H9 (cell line): ENCODE data around the gene CCDC71. TPM values are rescaled to one million over a fixed set of nuclear protein-coding genes. Genes with fewer than 3 reads are reported as not detected.

Experiments
- DNase-seq: peaks from one replicate; pipeline ENCODE4 v3.0.0-alpha.2; 2017
- H2AFZ ChIP-seq: one replicate; pipeline ENCODE4 v1.6.1; 2013; ENCODE audit warnings: mild to moderate bottlenecking, low read length, control low read depth, moderate library complexity
- H2AK5ac ChIP-seq: 2 replicates; pipeline ENCODE4 v1.6.1; 2013; ENCODE audit warnings: low read length, control low read depth, mixed read lengths; ENCODE audit not compliant: insufficient read length
- H2BK120ac ChIP-seq: one replicate; pipeline ENCODE4 v1.6.1; 2013; ENCODE audit warnings: low read depth, mild to moderate bottlenecking, low read length, control low read depth, inconsistent platforms; ENCODE audit not compliant: poor library complexity, severe bottlenecking
- H2BK12ac ChIP-seq: 2 replicates; pipeline ENCODE4 v1.6.1; 2013; ENCODE audit warnings: low read length, control low read depth, mixed read lengths, low read depth; ENCODE audit not compliant: insufficient read length
- H2BK15ac ChIP-seq: 2 replicates; pipeline ENCODE4 v1.6.1; 2013; ENCODE audit warnings: low read depth, low read length, control low read depth
- H2BK20ac ChIP-seq: one replicate; pipeline ENCODE4 v1.6.1; 2013; ENCODE audit warnings: low read depth, mild to moderate bottlenecking, low read length, control low read depth, inconsistent platforms; ENCODE audit not compliant: poor library complexity, severe bottlenecking
- H2BK5ac ChIP-seq: 2 replicates; pipeline ENCODE4 v1.6.1; 2013; ENCODE audit warnings: low read length, control low read depth, mixed read lengths; ENCODE audit not compliant: insufficient read length
- H3K14ac ChIP-seq: 2 replicates; pipeline ENCODE4 v1.6.1; 2013; ENCODE audit warnings: low read length, control low read depth; ENCODE audit not compliant: insufficient read depth
- H3K18ac ChIP-seq: 2 replicates; pipeline ENCODE4 v1.6.1; 2013; ENCODE audit warnings: low read depth, mild to moderate bottlenecking, mixed read lengths, low read length, control low read depth; ENCODE audit not compliant: insufficient read length
- H3K23ac ChIP-seq: 2 replicates; pipeline ENCODE4 v1.6.1; 2013; ENCODE audit warnings: low read length, control low read depth, mixed read lengths, low read depth; ENCODE audit not compliant: insufficient read length
- H3K23me2 ChIP-seq: 2 replicates; pipeline ENCODE4 v1.6.1; 2013; ENCODE audit warnings: low read depth, mild to moderate bottlenecking, mixed read lengths, low read length, control low read depth; ENCODE audit not compliant: insufficient read length, poor library complexity, severe bottlenecking
- H3K27ac ChIP-seq: 2 replicates; pipeline ENCODE4 v1.5.1; 2013; ENCODE audit warnings: low read length, control low read depth, mixed read lengths, low read depth; ENCODE audit not compliant: insufficient read length
- H3K27me3 ChIP-seq: 2 replicates; pipeline ENCODE4 v1.6.1; 2013; ENCODE audit warnings: low read length, control low read depth, inconsistent platforms; ENCODE audit not compliant: insufficient read depth
- H3K4ac ChIP-seq: 2 replicates; pipeline ENCODE4 v1.6.1; 2013; ENCODE audit warnings: low read depth, mild to moderate bottlenecking, control low read depth, inconsistent platforms, low read length, moderate library complexity
- H3K4me1 ChIP-seq: 2 replicates; pipeline ENCODE4 v1.6.1; 2013; ENCODE audit warnings: low read length, control low read depth, inconsistent platforms; ENCODE audit not compliant: insufficient read depth
- H3K4me2 ChIP-seq: 2 replicates; pipeline ENCODE4 v1.6.1; 2013; ENCODE audit warnings: low read length, control low read depth, mixed read lengths; ENCODE audit not compliant: insufficient read length, insufficient read depth
- H3K56ac ChIP-seq: 2 replicates; pipeline ENCODE4 v1.6.1; 2013; ENCODE audit warnings: low read depth, mild to moderate bottlenecking, mixed read lengths, low read length, control low read depth; ENCODE audit not compliant: insufficient read length
- H3K79me1 ChIP-seq: 2 replicates; pipeline ENCODE4 v1.6.1; 2013; ENCODE audit warnings: low read depth, mild to moderate bottlenecking, moderate library complexity, low read length, control low read depth, inconsistent platforms; ENCODE audit not compliant: insufficient read depth, poor library complexity, severe bottlenecking
- H3K79me2 ChIP-seq: 2 replicates; pipeline ENCODE4 v1.6.1; 2013; ENCODE audit warnings: low read length, control low read depth, inconsistent platforms; ENCODE audit not compliant: insufficient read depth
- H3K9ac ChIP-seq: 2 replicates; pipeline ENCODE4 v1.6.1; 2013; ENCODE audit warnings: low read length, control low read depth, mixed read lengths; ENCODE audit not compliant: insufficient read length; ENCODE audit errors: extremely low read depth
- H3K9me3 ChIP-seq: one replicate; pipeline ENCODE4 v1.6.1; 2013; ENCODE audit warnings: low read depth, low read length, inconsistent platforms; ENCODE audit not compliant: control insufficient read depth
- H3T11ph ChIP-seq: one replicate; pipeline ENCODE4 v1.6.1; 2013; ENCODE audit warnings: mild to moderate bottlenecking, low read length, control low read depth, inconsistent platforms
- H4K20me1 ChIP-seq: one replicate; pipeline ENCODE4 v1.6.1; 2013; ENCODE audit not compliant: control insufficient read depth, insufficient read length, insufficient read depth
- H4K5ac ChIP-seq: 2 replicates; pipeline ENCODE4 v1.6.1; 2013; ENCODE audit warnings: low read depth, mild to moderate bottlenecking, mixed read lengths, low read length, control low read depth; ENCODE audit not compliant: insufficient read length
- H4K8ac ChIP-seq: replicated peaks from 2 replicates; pipeline ENCODE4 v1.6.1; 2013; ENCODE audit warnings: low read length, control low read depth, mixed read lengths, low read depth; ENCODE audit not compliant: insufficient read length
- H4K91ac ChIP-seq: 2 replicates; pipeline ENCODE4 v1.6.1; 2013; ENCODE audit warnings: low read depth, mild to moderate bottlenecking, moderate library complexity, mixed read lengths, low read length, control low read depth; ENCODE audit not compliant: insufficient read length
- H3K27ac Mint-ChIP-seq, 3 experiments: 2 replicates in 2 of 3; 3 replicates in 1 of 3; pipeline ENCODE4 v1.8.0; 2020 to 2021; ENCODE audit warnings: mixed read lengths in 3 of 3, mild to moderate bottlenecking in 1 of 3, moderate library complexity in 1 of 3
- H3K27me3 Mint-ChIP-seq: 2 replicates; pipeline ENCODE4 v1.8.0; 2021; ENCODE audit warnings: low read depth, mild to moderate bottlenecking, moderate library complexity, mixed read lengths
- H3K36me3 Mint-ChIP-seq, 3 experiments: 2 replicates in 2 of 3; 3 replicates in 1 of 3; pipeline ENCODE4 v1.8.0; 2020 to 2021; ENCODE audit warnings: low read depth in 3 of 3, mixed read lengths in 3 of 3; ENCODE audit not compliant: insufficient read depth in 1 of 3
- H3K4me1 Mint-ChIP-seq, 2 experiments: 2 replicates each; pipeline ENCODE4 v1.8.0; 2020; ENCODE audit warnings: mixed read lengths in 2 of 2
- H3K4me3 Mint-ChIP-seq, 2 experiments: 2 replicates in 1 of 2; 3 replicates in 1 of 2; pipeline ENCODE4 v1.8.0; 2020 to 2021; ENCODE audit warnings: mild to moderate bottlenecking in 2 of 2, mixed read lengths in 2 of 2, moderate library complexity in 1 of 2
- H3K9me3 Mint-ChIP-seq, 2 experiments: 2 replicates in 1 of 2; 3 replicates in 1 of 2; pipeline ENCODE4 v1.8.0; 2020; ENCODE audit warnings: mild to moderate bottlenecking in 2 of 2, mixed read lengths in 2 of 2, moderate library complexity in 1 of 2
- WGBS: extraction: QIAGEN DNeasy Blood & Tissue Kit; methylation state at CpG from one replicate; pipeline ENCODE4 v1.1.7; 2013; ENCODE audit warnings: missing lambda C conversion rate, low lambda C conversion rate, mixed read lengths; ENCODE audit not compliant: insufficient read length; ENCODE audit errors: extremely low coverage; 5-methylcytosine and 5-hydroxymethylcytosine counted together
- total RNA-seq: library from RNA; stranded (reverse); gene quantifications from 2 replicates; pipeline ENCODE4 v1.2.1, GENCODE V29; 2021
- TF ChIP-seq, protein P1 (sequence below): fragments of 200-600 bp; sonication (generic); conservative IDR thresholded peaks from 3 replicates; pipeline ENCODE4 v1.8.0; 2021; ENCODE audit warnings: antibody characterized with exemption, mild to moderate bottlenecking

The CCDC71 gene
- total RNA-seq, 1 experiment from 2014 or later = 27.6 TPM

DNA sequence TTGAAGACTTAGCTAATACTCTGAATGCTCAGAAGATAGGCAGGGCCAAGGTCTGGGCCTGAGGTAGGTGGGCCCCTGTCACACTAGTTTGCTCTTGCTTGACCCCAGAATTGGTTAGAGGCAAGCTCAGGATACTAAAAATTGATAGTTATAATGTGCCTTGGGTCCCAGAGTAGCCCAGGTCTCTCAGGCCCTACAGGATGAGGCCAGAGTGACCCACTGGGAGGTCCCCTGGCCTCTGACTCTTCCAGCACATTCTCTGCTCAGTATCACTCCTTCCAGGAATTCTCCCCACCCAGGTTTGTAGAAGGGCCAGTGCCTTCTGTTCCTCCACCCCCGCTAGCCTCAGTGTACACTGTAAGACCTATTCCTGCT is 4.6 kb upstream of the CCDC71 start:
- no peaks in the 10 kb centered on the region for H3K9me3 ChIP-seq
- H2BK20ac ChIP-seq = no peak overlapping the region
- H2AK5ac ChIP-seq = no peak overlapping the region
- no peaks in the 10 kb centered on the region for H3K27me3 ChIP-seq
- DNase-seq = no peak
- H2AFZ ChIP-seq = no peak overlapping the region
- Mint-ChIP-seq H3K4me3 (peak overlapping the region; percentile 71 to 86; a peak in 4 of 5 replicates), H3K9me3 (no peaks in the 10 kb centered on the region; a peak in 1 of 5 replicates), H3K4me1 (peaks cover 26 to 37% of the 10 kb centered on the region in 2 experiments), H3K27me3 (peaks cover 28% of the 10 kb centered on the region), H3K36me3 (peaks cover 0 to 6% (median 3%) of the 10 kb centered on the region in 3 experiments; a peak in 5 of 7 replicates), H3K27ac (peak overlapping the region in 1 of 3 experiments; percentile 81; a peak in 2 of 7 replicates)
- no peak overlapping the region for H3K27ac ChIP-seq
- H3K23ac ChIP-seq = no peak overlapping the region
- H3K56ac ChIP-seq = no peak overlapping the region
- H3K79me1 ChIP-seq = no peaks in the 10 kb centered on the region
- no peak overlapping the region for H4K5ac ChIP-seq
- H2BK5ac ChIP-seq = no peak overlapping the region
- H3K18ac ChIP-seq = no peak overlapping the region
- H3K9ac ChIP-seq = no peak overlapping the region
- H3K4ac ChIP-seq = no peak overlapping the region
- no peak overlapping the region for H2BK15ac ChIP-seq
- no peak overlapping the region for H2BK12ac ChIP-seq
- no CpG with 5 or more reads among the region's 1 CpG for WGBS
- TF ChIP-seq, protein P1, sequence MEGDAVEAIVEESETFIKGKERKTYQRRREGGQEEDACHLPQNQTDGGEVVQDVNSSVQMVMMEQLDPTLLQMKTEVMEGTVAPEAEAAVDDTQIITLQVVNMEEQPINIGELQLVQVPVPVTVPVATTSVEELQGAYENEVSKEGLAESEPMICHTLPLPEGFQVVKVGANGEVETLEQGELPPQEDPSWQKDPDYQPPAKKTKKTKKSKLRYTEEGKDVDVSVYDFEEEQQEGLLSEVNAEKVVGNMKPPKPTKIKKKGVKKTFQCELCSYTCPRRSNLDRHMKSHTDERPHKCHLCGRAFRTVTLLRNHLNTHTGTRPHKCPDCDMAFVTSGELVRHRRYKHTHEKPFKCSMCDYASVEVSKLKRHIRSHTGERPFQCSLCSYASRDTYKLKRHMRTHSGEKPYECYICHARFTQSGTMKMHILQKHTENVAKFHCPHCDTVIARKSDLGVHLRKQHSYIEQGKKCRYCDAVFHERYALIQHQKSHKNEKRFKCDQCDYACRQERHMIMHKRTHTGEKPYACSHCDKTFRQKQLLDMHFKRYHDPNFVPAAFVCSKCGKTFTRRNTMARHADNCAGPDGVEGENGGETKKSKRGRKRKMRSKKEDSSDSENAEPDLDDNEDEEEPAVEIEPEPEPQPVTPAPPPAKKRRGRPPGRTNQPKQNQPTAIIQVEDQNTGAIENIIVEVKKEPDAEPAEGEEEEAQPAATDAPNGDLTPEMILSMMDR = no peak
- H4K91ac ChIP-seq = no peak overlapping the region
- H4K20me1 ChIP-seq = no peaks in the 10 kb centered on the region
- no peaks in the 10 kb centered on the region; the same call in 1 of the 2 replicates for H3K79me2 ChIP-seq
- H3K23me2 ChIP-seq = peaks cover 15% of the 10 kb centered on the region
- no peak overlapping the region for H3K14ac ChIP-seq
- peaks cover 6% of the 10 kb centered on the region; the same call in 1 of the 2 replicates for H3K4me1 ChIP-seq
- no peak overlapping the region for H2BK120ac ChIP-seq
- no peak overlapping the region for H3T11ph ChIP-seq
- no peak overlapping the region for H4K8ac ChIP-seq
- H3K4me2 ChIP-seq = no peak overlapping the region
